H1 (cell line): ENCODE data around the gene OGT. TPM values are rescaled to one million over a fixed set of nuclear protein-coding genes. Genes with fewer than 3 reads are reported as not detected.

Source experiments
- CTCF ChIA-PET: fragments of 300-600 bp; sonication (Branson Sonifier 250); formaldehyde crosslinking; loops from one replicate; lab custom pipeline; 2021; ENCODE audit not compliant: partially characterized antibody; lab: Charles Lee
- POLR2A ChIA-PET: fragments of 300-600 bp; sonication (Branson Sonifier 250); formaldehyde crosslinking; loops from one replicate; lab custom pipeline; 2021; ENCODE audit warnings: inconsistent platforms; ENCODE audit not compliant: partially characterized antibody; lab: Charles Lee
- DNase-seq, 2 experiments: peaks; one replicate each; pipeline versions ENCODE4 v3.0.0 to v3.0.0-alpha.2; 2010 to 2022; ENCODE audit warnings: low spot score in 2 of 2, low read depth in 1 of 2, mixed read lengths in 1 of 2
- FAIRE-seq: peaks from 2 replicates; lab custom pipeline; 2011; peaks lifted over from hg19 to GRCh38; lab: Jason Lieb, UNC
- H2AFZ ChIP-seq: 2 replicates; pipeline ENCODE4 v1.8.1; 2012; ENCODE audit warnings: low read length, inconsistent platforms
- H2AK5ac ChIP-seq: 2 replicates; pipeline ENCODE4 v1.6.1; 2013; ENCODE audit warnings: low read depth, low read length
- H2BK120ac ChIP-seq: replicated peaks from 2 replicates; pipeline ENCODE3; 2013; ENCODE audit warnings: low read depth, low read length, inconsistent platforms
- H2BK12ac ChIP-seq: 2 replicates; pipeline ENCODE4 v1.6.1; 2013; ENCODE audit warnings: low read depth, low read length
- H2BK15ac ChIP-seq: 2 replicates; pipeline ENCODE4 v1.6.1; 2013; ENCODE audit warnings: low read length
- H2BK20ac ChIP-seq: 2 replicates; pipeline ENCODE4 v1.6.1; 2013; ENCODE audit warnings: low read length
- H2BK5ac ChIP-seq: 2 replicates; pipeline ENCODE4 v1.6.1; 2013; ENCODE audit warnings: low read depth, low read length
- H3K14ac ChIP-seq: 2 replicates; pipeline ENCODE4 v1.6.1; 2013; ENCODE audit warnings: inconsistent platforms; ENCODE audit not compliant: insufficient read length
- H3K18ac ChIP-seq: 2 replicates; pipeline ENCODE4 v1.6.1; 2013; ENCODE audit warnings: low read length; ENCODE audit errors: extremely low read depth
- H3K23ac ChIP-seq: 2 replicates; pipeline ENCODE4 v1.6.1; 2013; ENCODE audit warnings: inconsistent platforms; ENCODE audit not compliant: insufficient read length
- H3K23me2 ChIP-seq: 2 replicates; pipeline ENCODE4 v1.6.1; 2013; ENCODE audit warnings: low read depth, low read length
- H3K27ac ChIP-seq: 2 replicates; pipeline ENCODE4 v1.6.1; 2011; ENCODE audit warnings: low read depth, low read length, inconsistent platforms
- H3K27me3 ChIP-seq, 4 experiments: replicated peaks in 1 of 4; 1 replicate in 1 of 4; 2 replicates in 3 of 4; pipeline versions ENCODE4 v1.6.1 to v1.8.1; 2011 to 2013; ENCODE audit warnings: low read length in 3 of 4, mild to moderate bottlenecking in 3 of 4, inconsistent platforms in 2 of 4, mixed read lengths in 2 of 4, moderate library complexity in 1 of 4; ENCODE audit not compliant: control insufficient read depth in 3 of 4, insufficient read depth in 3 of 4; ENCODE audit errors: extremely low read depth in 1 of 4
- H3K36me3 ChIP-seq, 4 experiments: 2 replicates each; pipeline versions ENCODE4 v1.6.1 to v1.8.1; 2011 to 2013; ENCODE audit warnings: mild to moderate bottlenecking in 4 of 4, low read length in 3 of 4, moderate library complexity in 2 of 4, control low read depth in 1 of 4, inconsistent platforms in 1 of 4; ENCODE audit not compliant: insufficient read depth in 4 of 4, control insufficient read depth in 2 of 4
- H3K4ac ChIP-seq: replicated peaks from 2 replicates; pipeline ENCODE3; 2013; ENCODE audit warnings: low read length, low read depth, mixed read lengths, inconsistent platforms; ENCODE audit not compliant: insufficient read length
- H3K4me1 ChIP-seq, 4 experiments: replicated peaks in 1 of 4; 1 replicate in 1 of 4; 2 replicates in 3 of 4; pipeline versions ENCODE4 v1.6.1 to v1.8.1; 2011 to 2013; ENCODE audit warnings: low read length in 3 of 4, inconsistent platforms in 2 of 4, mixed read lengths in 1 of 4; ENCODE audit not compliant: insufficient read depth in 4 of 4, control insufficient read depth in 3 of 4
- H3K4me2 ChIP-seq, 2 experiments: 2 replicates each; pipeline versions ENCODE4 v1.6.1 to v1.8.1; 2011 to 2013; ENCODE audit warnings: low read depth in 2 of 2, low read length in 2 of 2, control low read depth in 1 of 2, inconsistent platforms in 1 of 2, mild to moderate bottlenecking in 1 of 2; ENCODE audit not compliant: insufficient read depth in 1 of 2
- H3K4me3 ChIP-seq, 4 experiments: fragments of 200-600, 300-600 bp in 1 of 4; sonication (generic), shearing (Covaris generic), sonication (Bioruptor Twin) in 1 of 4; 2 replicates each; pipeline versions ENCODE4 v1.5.1 to v1.8.1; 2011 to 2016; ENCODE audit warnings: low read length in 4 of 4, low read depth in 3 of 4, control low read depth in 2 of 4, inconsistent platforms in 2 of 4, mild to moderate bottlenecking in 2 of 4, mixed read lengths in 1 of 4, moderate library complexity in 1 of 4; ENCODE audit not compliant: insufficient read depth in 2 of 4; ENCODE audit errors: extremely low read depth in 1 of 4
- H3K56ac ChIP-seq: replicated peaks from 2 replicates; pipeline ENCODE3; 2013; ENCODE audit warnings: low read depth, mild to moderate bottlenecking, mixed read lengths, low read length, inconsistent platforms; ENCODE audit not compliant: insufficient read length
- H3K79me1 ChIP-seq: 2 replicates; pipeline ENCODE4 v1.6.1; 2013; ENCODE audit warnings: low read depth, low read length, control low read depth
- H3K79me2 ChIP-seq, 2 experiments: 2 replicates each; pipeline versions ENCODE4 v1.6.1 to v1.8.1; 2012 to 2013; ENCODE audit warnings: low read length in 2 of 2, mild to moderate bottlenecking in 2 of 2, inconsistent platforms in 1 of 2; ENCODE audit not compliant: insufficient read depth in 2 of 2, control insufficient read depth in 1 of 2
- H3K9ac ChIP-seq, 4 experiments: replicated peaks in 1 of 4; 1 replicate in 1 of 4; 2 replicates in 3 of 4; pipeline versions ENCODE4 v1.6.1 to v1.8.1; 2011 to 2013; ENCODE audit warnings: low read depth in 3 of 4, low read length in 3 of 4, control low read depth in 2 of 4, mild to moderate bottlenecking in 2 of 4, moderate library complexity in 2 of 4, inconsistent platforms in 1 of 4; ENCODE audit errors: extremely low read depth in 1 of 4
- H3K9me3 ChIP-seq, 2 experiments: 2 replicates each; pipeline versions ENCODE4 v1.6.1 to v1.8.1; 2012 to 2013; ENCODE audit warnings: mild to moderate bottlenecking in 2 of 2, moderate library complexity in 2 of 2, control low read depth in 1 of 2, inconsistent platforms in 1 of 2, low read depth in 1 of 2, low read length in 1 of 2, mixed read lengths in 1 of 2; ENCODE audit not compliant: insufficient read depth in 2 of 2
- H4K20me1 ChIP-seq, 2 experiments: replicated peaks in 1 of 2; 2 replicates each; pipeline versions ENCODE3 to v1.8.1; 2011 to 2013; ENCODE audit warnings: inconsistent platforms in 2 of 2, low read length in 2 of 2, mild to moderate bottlenecking in 1 of 2; ENCODE audit not compliant: insufficient read depth in 2 of 2, control insufficient read depth in 1 of 2
- H4K5ac ChIP-seq: 2 replicates; pipeline ENCODE4 v1.6.1; 2013; ENCODE audit warnings: low read length, low read depth, mixed read lengths, inconsistent platforms; ENCODE audit not compliant: insufficient read length
- H4K8ac ChIP-seq: 2 replicates; pipeline ENCODE4 v1.8.0; 2013; ENCODE audit warnings: mild to moderate bottlenecking, moderate library complexity, low read length, inconsistent platforms; ENCODE audit not compliant: insufficient read depth; ENCODE audit errors: extremely low read depth
- H4K91ac ChIP-seq: replicated peaks from 2 replicates; pipeline ENCODE3; 2013; ENCODE audit warnings: low read length, mixed read lengths, inconsistent platforms; ENCODE audit not compliant: insufficient read length
- CEBPB ChIP-seq: IDR thresholded peaks from 2 replicates; pipeline ENCODE4 v1.6.1; 2012; ENCODE audit warnings: low read depth, low read length
- GABPA ChIP-seq: IDR thresholded peaks from 2 replicates; pipeline ENCODE4 v1.6.1; 2011; ENCODE audit warnings: mild to moderate bottlenecking, low read length, moderate library complexity, borderline replicate concordance; ENCODE audit not compliant: insufficient read depth
- NANOG ChIP-seq: IDR thresholded peaks from 2 replicates; pipeline ENCODE4 v1.6.1; 2011; ENCODE audit warnings: low read length, low read depth, mild to moderate bottlenecking, inconsistent platforms; ENCODE audit not compliant: insufficient read depth, poor library complexity, severe bottlenecking
- SIRT6 ChIP-seq: IDR thresholded peaks from one replicate; pipeline ENCODE4 v1.7.1; 2012; ENCODE audit warnings: low read length, inconsistent platforms
- SUZ12 ChIP-seq: fragments of 200-600 bp; sonication (generic); IDR thresholded peaks from 2 replicates; pipeline ENCODE4 v1.6.1; 2012; ENCODE audit warnings: mild to moderate bottlenecking, inconsistent platforms, low read length, moderate library complexity, mixed read lengths
- WGBS, 2 experiments: shearing (Covaris generic) in 1 of 2; methylation state at CpG; one replicate each; pipeline versions ENCODE4 v1.1.6 to v1.1.7; 2013 to 2015; ENCODE audit warnings: low lambda C conversion rate in 2 of 2, mixed read lengths in 2 of 2, inconsistent platforms in 1 of 2, low coverage in 1 of 2, missing lambda C conversion rate in 1 of 2; ENCODE audit not compliant: insufficient replicate concordance in 2 of 2, insufficient coverage in 1 of 2, insufficient read length in 1 of 2; ENCODE audit errors: extremely low coverage in 1 of 2, missing lambda C conversion rate in 1 of 2; 5-methylcytosine and 5-hydroxymethylcytosine counted together
- polyA plus RNA-seq, 7 experiments: library from polyadenylated mRNA; depleted of rRNA in 3 of 7; stranded (reverse) in 5 of 7; unstranded in 2 of 7; fragments of >200 nt in 5 of 7; fragments of 200-250 nt in 2 of 7; gene quantifications; 1 replicate in 5 of 7; 2 replicates in 1 of 7; 4 replicates in 1 of 7; pipeline versions ENCODE4 v1.2.1 to v1.2.3, GENCODE V29; 2011 to 2013; ENCODE audit warnings: missing spikeins in 2 of 7, mixed read lengths in 2 of 7
- total RNA-seq: library from RNA; stranded (reverse); fragmentation: NEBNext Ultra II Directional; extraction: Animal tissue kit (Norgen Biotek cat#: 25700); gene quantifications from 2 replicates; pipeline ENCODE4 v1.2.1, GENCODE V29; 2021

The OGT gene
- total and polyA plus RNA-seq, 2 of the 8 experiments (the other 6 are each of a cell fraction or from before 2014, with no cell fraction given) = 130 to 169 TPM

GRCh38 chrX:71545364-71545763, 12.5 kb downstream of the OGT start:
- Histone ChIP-seq H3K36me3 (peaks cover 5 to 61% (median 19%) of the 10 kb centered on the region in 4 experiments; a peak in 7 of 8 replicates), H4K5ac (no peak overlapping the region), H3K18ac (no peak overlapping the region), H2BK20ac (no peak overlapping the region), H3K4me2 (no peak overlapping the region), H2BK12ac (no peak overlapping the region), H3K23me2 (no peaks in the 10 kb centered on the region), H3K79me1 (no peaks in the 10 kb centered on the region), H2BK5ac (no peak overlapping the region), H3K9ac (no peak overlapping the region), H2BK15ac (no peak overlapping the region), H4K8ac (no peak overlapping the region; the same call in 1 of the 2 replicates), H3K4me3 (no peak overlapping the region), H4K20me1 (peaks cover 10 to 21% of the 10 kb centered on the region in 2 experiments), H3K27ac (no peak overlapping the region), H3K27me3 (no peaks in the 10 kb centered on the region), H3K79me2 (peaks cover 10 to 94% of the 10 kb centered on the region in 2 experiments; a peak in 3 of 4 replicates), H2BK120ac (no peak overlapping the region), H2AFZ (no peak overlapping the region), H3K56ac (no peak overlapping the region), H4K91ac (no peak overlapping the region), H3K4ac (no peak overlapping the region), H3K14ac (no peak overlapping the region), H2AK5ac (no peak overlapping the region), H3K9me3 (no peaks in the 10 kb centered on the region), H3K23ac (no peak overlapping the region), H3K4me1 (peaks cover 0 to 4% (median 0%) of the 10 kb centered on the region in 4 experiments; a peak in 2 of 7 replicates)
- FAIRE-seq = no peak
- ChIA-PET POLR2A (interaction anchor here (0.8 to 7.0 kb wide), 3 partner anchors 9 to 12 kb away, joined by 5 to 60 read pairs (median 6); partner anchors contain the start of gene OGT), CTCF (interaction anchor here (1.0 kb wide), 2 partner anchors 77 to 78 kb away, joined by 3 read pairs; no protein-coding TSS in a partner anchor)
- 84% methylated on average over 7 of the region's 7 CpGs; no CpG with 5 or more reads in 1 of the 2 experiments for WGBS, 2 experiments
- no peak for DNase-seq
- no peak for TF ChIP-seq SUZ12
- TF ChIP-seq GABPA = no peak
- TF ChIP-seq NANOG = no peak
- TF ChIP-seq SIRT6 = no peak
- TF ChIP-seq CEBPB = no peak
